GDM1 (cell line): ENCODE results near the gene MTRR.

Source experiments
- DNase-seq: peaks from one replicate; lab custom pipeline; 2025; lab: John Stamatoyannopoulos, UW

Gene MTRR

DNA sequence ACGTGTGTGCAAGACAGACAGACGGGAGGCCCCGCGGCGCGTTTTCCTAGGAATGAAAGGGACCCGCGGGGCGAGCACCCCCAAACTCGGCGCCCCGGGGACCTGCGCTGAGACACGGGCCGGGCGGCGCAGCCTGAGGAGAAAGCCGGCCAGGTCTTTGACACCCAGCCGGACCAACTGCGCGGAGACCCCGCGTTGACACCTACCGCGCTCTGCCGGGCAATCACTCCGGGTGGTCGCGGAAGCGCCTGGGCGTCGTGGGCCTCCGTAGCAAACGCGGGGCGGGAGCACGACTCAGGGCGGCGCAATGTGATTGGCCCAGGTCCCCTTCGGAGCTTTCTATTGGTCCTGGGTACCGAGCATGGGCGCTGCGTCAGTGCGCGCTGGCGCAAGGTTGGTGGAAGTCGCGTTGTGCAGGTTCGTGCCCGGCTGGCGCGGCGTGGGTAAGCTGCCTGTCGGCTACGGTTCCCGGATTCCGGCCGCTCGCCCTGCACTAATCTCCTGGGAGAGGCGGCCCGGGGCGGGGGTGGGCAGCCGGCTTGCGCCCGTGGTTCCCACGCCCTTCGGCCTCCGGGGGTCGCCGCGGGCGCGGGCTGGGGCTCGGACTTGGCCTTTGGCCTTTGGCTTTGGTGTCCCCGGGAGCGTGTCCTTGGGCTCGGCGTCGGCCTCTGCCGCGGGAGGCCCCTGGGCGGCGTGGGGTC lies at the start of gene MTRR, which contains the start of gene FASTKD3:
TSS of gene MTRR (plus strand) at position 376 of the 701 bp plus-strand sequence. CDS start 1,647 bp downstream, outside the sequence.
TSS of gene FASTKD3 (minus strand) at position 259 of the 701 bp plus-strand sequence. CDS start 948 bp downstream, outside the sequence.
- peak; percentile 90 for DNase-seq

DNA sequence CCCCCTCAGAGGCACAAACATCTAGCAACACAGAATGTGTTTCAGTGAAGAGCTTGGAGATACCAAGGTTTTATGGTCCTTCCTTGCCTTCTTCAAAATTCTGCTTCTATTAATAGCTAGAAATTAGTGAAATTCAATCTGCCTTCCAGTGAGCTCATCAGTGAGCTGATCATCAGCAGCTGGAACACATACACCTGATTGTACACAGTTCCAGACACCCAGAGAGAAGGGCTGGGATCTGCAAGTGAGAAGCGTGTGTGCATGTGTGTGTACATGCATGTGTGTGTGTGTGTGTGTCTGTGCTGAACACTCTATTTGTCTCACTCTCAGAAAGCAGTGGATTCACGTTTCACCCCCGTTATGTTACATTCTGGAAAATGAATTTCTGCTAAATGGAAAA lies 46.5 kb upstream of the MTRR start:
- no peak for DNase-seq

DNA sequence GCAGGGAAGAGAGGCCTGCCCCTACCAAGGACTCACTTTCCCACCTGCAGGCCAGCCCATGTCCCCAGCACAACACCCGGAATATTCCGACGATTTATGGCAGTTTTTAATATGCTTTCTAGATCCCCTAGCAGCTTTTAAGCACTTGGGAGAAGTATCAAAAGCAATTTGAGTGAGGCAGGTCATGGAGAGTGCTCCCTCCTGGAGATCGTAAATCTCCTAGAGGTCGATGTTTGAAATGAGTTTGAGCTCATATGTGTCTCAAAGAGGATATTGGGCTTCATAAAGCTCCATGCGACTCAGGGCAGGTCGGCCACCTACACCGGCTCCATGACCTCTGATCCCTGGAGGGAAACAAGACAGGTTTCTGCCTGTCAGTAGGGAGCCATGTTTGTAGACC lies 45.4 kb upstream of the MTRR start:
- no peak for DNase-seq

DNA sequence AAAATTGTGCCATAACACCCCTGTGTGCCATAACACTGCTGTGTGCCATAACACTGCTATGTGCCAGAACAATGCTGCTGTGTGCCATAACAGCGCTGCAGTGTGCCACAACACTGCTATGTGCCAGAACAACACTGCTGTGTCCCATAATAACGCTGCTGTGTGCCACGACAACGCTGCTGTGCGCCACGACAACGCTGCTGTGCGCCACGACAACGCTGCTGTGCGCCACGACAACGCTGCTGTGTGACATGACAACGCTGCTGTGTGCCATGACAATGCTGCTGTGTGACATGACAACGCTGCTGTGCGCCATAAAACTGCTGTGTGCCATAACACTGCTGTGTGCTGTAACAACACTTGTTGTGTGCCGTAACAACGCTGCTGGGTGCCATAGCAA lies 44.0 kb upstream of the MTRR start:
- DNase-seq: no peak

DNA sequence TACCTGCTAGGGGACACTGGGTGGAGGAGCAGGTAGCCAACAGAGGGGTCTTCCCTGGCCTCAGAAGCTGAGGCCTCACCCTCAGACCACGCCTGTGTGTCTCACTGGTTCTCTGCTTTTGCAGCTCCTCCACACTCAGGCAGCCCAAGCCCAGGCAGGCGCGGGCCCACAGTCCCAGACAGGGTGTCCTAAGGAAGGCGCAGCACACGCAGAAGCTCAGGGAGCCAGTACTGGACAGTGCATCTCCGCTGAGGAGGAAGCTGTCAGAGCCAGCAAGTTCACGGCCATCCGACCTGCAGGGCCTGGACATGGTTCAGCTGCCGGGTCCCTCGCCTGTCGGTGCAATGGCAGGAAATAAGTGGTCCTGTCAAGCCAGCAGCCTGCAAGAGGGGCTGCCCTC lies 43.3 kb upstream of the MTRR start:
- no peak for DNase-seq

DNA sequence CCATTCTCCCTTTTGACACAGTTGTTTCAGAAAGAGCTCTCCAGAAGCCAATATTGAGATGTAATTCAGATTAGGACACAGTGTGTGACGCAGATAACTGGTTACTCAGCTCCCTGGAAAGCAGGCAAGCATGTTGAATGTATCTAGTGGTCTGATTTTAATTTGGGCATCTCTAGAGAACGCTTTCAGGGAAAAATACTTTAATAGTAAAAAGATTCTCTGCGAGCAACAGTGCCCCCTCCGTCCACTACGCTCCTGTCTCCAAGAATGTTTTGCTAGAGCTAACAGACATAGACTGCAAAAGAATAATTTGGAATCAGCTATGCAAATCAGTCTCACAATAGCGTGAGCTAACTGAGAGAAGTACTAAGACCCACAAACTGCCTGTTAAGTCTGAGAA lies 41.3 kb upstream of the MTRR start:
- DNase-seq: no peak

DNA sequence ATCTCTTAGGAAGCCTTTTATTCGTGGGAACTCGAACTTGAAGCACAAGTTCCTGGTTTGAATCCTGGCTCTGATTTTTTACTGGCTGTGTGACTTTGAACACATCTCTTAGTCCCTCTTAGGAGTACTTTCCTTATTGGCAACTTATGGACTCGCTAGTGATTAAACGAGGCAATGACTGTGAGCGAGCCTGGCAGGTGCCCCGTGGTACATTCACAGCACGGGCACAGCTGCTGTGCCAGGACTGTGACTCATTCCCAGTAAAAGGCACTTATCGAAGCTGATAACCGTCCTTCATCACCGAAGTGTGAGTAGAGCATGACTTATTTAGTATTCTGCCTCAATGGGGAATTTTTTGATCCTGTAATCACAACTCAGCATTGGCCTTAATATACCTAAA lies 40.7 kb upstream of the MTRR start:
- no peak for DNase-seq

DNA sequence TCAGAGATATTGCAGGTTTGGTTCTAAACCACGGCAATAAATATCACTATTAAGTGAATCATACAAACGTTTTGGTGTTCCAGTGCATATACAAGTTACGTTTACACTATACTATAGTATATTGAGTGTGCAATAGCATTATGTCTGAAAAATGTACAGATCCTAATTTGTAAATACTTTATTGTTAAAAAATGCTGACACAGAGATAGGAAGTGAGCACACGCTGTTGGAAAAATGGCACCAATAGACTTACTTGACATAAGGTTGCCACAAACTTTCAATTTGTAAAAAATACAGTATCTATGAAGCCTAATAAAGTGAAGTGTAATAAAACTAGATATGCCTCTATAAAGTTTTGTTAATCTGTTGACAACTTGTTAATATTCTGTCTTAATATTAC lies 34.0 kb upstream of the MTRR start:
- DNase-seq: no peak

DNA sequence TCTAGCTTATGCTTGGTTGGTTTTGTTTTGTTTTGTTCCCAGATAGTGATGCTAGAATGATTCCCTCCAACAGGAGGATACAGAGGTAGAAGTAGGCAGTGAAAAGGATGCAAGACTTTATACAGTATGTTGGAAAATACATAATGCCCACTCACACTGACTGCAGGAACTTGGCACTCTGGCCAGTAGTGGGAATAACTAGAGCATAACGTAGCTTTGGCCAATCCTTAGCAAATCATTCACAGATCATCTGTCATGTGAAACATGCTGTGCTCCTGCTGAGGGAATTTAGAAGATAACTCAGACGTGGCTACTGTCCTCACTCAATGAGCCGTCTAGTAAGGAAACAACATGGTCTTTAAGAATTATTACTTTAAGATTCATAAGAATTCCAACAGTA lies 31.5 kb upstream of the MTRR start:
- no peak for DNase-seq

DNA sequence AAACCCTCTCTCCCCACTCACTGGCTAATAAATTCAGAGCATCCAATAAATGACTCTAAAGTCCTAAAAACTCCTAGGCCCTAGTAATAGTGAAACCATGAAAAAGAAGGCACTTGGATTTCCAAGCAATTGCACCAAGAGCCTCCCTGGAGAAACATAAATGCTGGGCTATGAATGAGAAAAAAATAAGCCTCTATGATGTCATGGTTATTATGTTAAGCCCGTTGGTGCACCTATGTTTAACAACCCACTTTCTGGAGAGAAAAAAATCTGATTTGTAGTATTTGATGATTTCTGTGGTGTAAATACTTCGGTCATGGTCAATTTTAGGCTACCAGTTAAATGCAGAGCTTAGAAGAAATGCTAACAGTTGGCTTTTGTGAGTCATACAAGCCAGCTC lies 26.4 kb upstream of the MTRR start:
- no peak for DNase-seq

DNA sequence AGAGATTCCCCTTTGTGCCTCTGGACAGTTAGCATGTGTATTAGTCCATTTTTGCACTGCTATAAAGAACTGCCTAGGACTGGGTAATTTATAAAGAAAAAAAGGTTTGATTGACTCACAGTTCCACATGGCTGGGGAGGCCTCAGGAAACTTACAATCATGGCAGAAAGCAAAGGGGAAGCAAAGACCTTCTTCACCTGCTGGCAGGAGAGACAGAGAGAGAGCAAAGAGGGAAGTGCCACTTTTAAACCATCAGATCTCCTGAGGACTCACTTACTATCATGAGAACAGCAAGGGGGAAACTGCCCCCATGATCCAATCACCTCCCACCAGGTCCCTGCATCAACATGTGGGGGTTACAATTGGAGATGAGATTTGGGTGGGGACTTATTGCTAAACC lies 24.0 kb upstream of the MTRR start:
- DNase-seq: no peak

DNA sequence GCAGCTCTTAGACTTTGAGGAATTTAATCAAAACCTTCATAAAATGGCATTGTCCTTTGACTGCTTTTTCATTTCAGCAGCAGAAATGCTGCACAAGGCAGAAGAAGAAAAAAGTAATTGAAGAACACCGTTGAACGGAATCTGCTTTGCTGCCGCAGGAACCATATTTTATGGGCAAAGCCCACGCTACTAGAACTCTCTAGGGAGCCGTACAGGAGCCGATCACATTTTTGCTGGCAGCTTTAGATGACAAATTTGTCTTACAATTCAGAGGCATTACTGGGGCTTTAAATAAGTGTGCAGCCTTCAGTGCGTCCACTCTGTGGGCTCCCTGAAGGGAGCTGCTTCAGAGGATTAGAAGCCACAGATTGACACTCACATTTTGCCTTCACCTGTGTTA lies 23.4 kb upstream of the MTRR start:
- DNase-seq: no peak

DNA sequence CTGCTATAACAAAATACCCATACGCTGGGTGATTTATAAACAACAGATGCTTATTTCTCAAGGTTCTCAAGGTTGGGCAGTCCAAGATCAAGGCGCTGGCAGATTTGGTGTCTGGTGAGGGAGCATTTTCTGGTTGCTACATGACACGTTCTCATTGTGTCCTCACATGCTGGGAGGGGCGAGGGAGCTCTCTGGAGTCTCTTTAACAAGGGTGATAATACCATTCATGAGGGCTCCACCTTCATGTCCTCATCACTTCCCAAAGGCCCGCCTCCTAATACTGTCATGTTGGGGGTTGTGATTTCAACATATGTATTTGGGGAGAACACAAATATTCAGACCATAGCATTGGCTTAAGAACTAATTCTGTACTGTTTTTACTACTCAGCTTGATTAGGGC lies 22.6 kb upstream of the MTRR start:
- DNase-seq: no peak

DNA sequence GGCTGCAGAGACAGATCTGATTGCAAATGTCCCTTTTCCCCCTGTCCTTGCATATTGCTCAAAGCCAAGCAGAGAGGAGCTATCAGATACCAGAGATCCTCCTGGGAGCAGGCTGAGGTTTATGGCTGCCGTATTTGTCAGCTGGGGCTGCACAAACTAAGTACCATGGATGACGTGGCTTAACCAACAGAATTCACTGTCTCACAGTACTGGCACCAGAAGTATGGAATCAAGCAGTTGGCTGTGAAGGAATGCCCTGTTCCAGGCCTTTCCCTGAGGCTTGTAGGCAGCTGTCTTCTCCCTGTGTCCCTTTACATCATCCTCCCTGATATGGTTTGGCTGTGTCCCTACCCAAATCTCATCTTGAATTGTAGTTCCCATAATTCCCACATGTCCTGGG lies 20.7 kb upstream of the MTRR start:
- DNase-seq: no peak

DNA sequence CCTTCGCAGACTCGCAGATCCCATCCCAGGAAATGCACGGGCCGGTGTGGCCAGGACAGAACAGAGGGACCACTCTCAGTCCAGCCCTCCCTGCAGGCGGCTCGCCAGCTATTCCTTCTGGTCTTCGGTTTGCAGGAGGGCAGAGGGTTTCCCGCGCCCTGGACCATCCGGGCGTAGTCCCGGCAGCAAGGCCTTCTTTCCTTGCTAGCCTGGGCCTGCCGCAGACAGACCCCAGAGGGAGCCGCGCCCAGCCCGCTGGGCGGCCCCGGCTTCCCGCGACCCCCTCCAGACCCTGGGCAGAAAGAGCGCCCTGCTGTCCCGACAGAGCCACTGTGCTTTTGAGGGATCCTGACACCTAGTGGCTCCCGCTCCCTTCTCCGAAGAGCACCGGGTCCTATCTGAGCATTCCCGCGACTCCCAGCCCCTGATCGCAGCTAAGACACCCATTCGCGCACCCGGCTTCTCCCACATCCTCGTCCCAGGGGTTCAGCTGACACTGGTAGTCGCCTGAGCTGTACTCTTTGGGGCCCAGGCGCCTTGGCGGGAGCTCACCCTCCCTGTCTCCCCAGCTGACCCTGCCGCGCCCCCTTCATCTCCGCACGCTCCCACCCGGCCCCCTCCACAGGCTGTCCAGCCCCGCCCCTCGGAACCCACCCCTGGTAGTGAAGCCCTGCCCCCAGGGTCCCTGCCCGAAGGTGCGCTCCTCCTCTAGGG lies 19.1 kb upstream of the MTRR start:
- DNase-seq: no peak

DNA sequence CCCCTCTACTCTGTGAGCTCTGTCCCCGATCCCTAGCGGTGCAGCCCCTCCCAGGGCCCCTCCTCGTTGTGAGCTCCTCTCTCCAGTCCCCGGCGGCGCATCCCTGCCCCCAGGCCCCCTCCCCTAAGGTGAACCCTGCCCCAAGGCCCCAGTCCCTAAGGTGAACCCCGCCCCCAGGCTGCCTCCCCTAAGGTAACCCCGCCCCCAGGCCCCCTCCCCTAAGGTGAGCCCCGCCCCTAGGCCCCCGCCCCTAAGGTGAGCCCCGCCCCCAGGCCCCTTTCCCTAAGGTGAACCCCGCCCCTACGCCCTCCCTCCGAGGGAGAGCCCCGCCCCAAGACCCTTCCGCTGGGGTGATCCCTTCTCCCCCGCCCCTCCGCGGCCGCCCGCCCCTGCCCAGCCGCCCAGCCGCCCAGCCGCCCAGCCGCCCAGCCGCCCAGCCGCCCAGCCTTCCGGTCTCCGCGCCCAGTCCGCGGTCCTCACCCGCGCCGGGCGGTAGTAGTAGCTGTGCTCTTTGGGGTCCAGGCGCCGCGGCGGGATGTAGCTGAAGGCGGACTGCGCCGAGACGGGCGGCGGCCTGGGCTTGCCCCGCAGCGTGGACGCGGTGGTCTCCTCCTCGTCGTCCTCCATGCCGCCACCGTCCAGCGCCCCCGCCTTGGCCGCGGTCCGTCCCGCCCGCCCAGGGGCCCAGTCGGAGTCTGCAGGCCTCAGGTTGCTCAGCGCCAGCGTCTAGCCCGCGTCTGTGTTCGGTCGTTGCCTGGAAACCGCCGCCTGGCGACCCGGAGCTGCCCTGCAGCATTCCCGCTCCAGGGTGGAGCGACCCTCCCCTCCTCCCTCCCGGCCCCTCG lies 18.3 kb upstream of the MTRR start, which contains the start of gene CFAP90:
TSS of gene CFAP90 (minus strand) at position 739 of the 845 bp plus-strand sequence. CDS start at position 627, 112 bp downstream.
- DNase-seq: no peak

DNA sequence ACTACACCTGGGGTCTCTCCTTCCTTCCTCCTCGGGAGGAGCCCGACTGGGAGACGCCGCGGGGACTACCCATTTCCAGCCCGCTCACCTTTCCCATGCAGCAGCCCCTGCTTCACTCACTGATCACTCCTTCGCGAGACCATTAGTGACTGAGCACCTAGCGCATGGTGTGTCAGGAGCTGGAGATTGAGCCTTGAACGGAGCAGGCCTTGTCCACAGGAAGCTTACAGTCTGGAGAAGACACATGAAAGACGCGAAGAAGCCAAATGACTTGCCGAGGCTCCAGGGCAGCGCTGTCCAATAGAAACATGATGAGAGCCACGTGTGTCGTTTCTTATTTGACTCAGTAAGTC lies 17.7 kb upstream of the MTRR start:
- no peak for DNase-seq

DNA sequence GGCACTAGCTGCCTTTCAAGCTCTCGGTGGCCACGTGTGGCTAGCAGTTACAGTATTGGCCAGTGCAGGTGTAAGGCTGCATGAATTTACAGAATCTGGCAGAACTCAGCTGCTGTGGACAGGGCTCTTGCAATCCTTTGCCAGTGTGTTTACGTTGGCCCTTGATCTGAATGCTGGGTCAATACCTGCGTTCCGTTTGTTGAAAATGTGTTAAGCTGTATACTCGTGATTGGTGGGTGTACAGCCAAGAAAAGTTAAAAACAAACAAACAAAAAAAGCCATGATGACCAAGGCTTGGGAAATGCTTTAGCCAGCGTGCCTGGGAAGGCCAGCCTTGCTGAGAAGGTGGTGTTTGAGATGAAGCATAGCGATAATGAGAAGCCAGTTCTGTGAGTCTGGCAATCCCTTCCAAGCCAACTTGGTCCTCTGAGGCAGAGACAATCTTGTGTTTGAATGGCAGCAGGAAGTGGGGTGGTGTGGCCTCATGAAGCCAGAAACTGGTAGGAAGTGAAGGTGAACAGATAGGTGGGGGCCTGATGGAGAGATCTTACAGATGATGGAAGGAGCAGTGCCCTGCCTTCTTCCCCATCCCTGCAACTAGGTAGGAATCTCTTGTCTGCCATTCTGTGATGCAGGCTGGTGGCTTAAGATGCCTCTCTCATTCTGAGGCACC lies 17.2 kb upstream of the MTRR start:
- DNase-seq: no peak

DNA sequence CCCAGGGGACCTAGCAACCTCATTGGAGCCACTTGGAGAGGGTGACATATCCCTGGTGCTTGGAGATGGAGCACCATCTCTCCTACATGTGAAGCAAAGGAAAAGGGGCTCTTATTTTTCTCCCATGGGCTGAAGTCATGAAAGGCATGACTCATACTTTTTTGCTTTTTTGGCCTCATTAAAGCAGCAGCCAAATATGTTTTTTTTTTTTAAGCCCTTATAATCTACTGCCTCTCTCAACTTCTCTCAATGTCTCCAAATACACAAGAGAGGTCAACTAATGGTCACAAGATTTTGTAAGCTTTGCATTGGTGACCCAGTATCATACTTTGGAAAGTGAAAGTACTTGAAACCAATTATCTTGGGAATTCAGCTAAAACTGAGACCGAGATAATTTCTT lies 16.4 kb upstream of the MTRR start:
- no peak for DNase-seq

DNA sequence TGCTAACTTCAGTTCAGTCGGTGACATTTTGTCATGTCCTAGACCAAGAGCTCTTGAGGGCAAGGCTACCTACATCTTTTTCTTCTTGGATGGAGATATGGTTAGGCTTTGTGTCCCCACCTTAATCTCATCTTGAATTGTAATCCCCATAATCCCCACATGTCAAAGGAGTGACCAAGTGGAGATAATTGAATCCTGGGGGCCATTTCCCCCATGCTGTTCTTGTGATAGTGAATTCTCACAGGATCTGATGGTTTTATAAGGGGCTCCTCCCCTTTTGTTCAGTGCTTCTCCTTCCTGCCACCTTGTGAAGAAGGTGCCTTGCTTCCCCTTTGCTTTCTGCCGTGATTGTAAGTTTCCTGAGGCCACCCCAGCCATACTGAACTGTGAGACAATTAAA lies 16.0 kb upstream of the MTRR start:
- no peak for DNase-seq

DNA sequence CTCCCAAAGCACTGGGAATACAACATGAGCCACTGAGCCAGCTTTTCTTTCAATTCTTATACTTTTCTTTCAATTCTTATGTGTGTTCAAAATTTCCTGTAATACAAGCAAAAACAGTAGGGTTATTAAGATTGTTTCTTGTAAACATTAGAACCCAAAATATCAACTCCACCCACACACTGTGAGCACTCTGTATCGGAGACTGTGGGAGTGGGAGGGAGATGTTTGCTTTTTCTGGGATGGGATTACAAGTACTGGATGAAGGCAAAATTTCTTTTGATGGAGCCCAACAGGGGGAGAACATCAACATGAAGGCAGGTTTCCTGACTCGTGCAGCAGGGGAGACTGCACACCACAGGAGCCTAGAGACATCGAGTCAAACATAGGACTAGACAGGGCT lies 13.3 kb upstream of the MTRR start:
- DNase-seq: no peak

DNA sequence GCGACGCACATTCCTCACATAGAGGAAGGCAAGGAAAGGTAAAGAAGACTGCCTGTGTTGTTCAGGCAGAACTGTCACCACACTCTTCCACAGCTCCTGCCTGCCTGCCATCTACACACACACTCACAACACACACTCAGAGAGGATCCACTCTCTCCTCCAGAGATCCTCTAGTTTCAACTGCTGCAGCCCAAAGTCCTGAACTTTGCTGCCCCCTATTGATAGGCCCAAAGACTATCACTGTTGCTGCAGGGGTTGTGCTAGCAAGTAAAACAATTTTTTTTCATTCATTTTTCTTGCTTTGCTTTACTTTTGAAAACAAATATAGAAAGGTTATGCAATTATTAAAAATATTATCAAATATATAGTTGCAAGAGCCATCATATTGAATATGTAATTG lies 12.1 kb upstream of the MTRR start:
- DNase-seq: peak; percentile 37
